ENCODE measurements around the gene PRL. TPM values are rescaled to one million over a fixed set of nuclear protein-coding genes. Genes with fewer than 3 reads are reported as not detected.

Gene PRL
- total RNA-seq, 1 donor from 2014 or later: not detected

- H3K4me3 ChIP-seq: no peak overlapping the region
- TF ChIP-seq, protein P1, sequence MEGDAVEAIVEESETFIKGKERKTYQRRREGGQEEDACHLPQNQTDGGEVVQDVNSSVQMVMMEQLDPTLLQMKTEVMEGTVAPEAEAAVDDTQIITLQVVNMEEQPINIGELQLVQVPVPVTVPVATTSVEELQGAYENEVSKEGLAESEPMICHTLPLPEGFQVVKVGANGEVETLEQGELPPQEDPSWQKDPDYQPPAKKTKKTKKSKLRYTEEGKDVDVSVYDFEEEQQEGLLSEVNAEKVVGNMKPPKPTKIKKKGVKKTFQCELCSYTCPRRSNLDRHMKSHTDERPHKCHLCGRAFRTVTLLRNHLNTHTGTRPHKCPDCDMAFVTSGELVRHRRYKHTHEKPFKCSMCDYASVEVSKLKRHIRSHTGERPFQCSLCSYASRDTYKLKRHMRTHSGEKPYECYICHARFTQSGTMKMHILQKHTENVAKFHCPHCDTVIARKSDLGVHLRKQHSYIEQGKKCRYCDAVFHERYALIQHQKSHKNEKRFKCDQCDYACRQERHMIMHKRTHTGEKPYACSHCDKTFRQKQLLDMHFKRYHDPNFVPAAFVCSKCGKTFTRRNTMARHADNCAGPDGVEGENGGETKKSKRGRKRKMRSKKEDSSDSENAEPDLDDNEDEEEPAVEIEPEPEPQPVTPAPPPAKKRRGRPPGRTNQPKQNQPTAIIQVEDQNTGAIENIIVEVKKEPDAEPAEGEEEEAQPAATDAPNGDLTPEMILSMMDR (IDR thresholded peaks at IDR 0.05): no peak
- intact Hi-C loops (cut with DNase I): no loop called here
These were observed 48.8 kb downstream of the PRL start for GRCh38 chr6:22247916-22248482.

DNA sequence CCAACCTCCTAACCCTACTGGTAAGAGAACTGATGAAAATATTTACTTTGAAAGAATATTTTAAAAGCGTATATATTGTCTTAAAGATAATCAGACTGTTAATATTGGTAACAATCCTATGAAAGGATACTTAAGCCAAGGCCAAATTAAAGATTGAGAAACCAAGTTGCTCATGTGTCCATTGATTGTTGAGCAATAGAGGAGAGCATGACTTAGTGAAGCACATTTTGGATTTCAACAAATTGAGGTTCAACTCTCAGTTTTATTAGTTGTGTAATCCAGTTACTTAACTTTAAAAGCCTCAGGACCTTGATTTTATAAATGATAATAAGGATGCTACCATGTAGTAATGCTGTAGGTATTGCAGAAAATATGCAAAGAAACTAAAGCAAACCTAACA, 56.8 kb downstream of the PRL start:
- H3K4me3 ChIP-seq: no peak overlapping the region
- no peak for DNase-seq (ENCODE audit: low spot score in 2 of 2)
- no peak overlapping the region for H3K27ac ChIP-seq
- intact Hi-C loops (cut with DNase I): no loop called here
- TF ChIP-seq, protein P1 (IDR thresholded peaks at IDR 0.05): no peak
- H3K4me1 ChIP-seq: peaks cover 0 to 5% of the 10 kb centered on the region in 2 donors
- H3K36me3 ChIP-seq: no peaks in the 10 kb centered on the region
- H3K27me3 ChIP-seq: no peaks in the 10 kb centered on the region
- H3K9me3 ChIP-seq: no peaks in the 10 kb centered on the region

More at GRCh38 chr6:22247916-22248482, 48.8 kb downstream of the PRL start:
- no peak for DNase-seq (ENCODE audit: low spot score in 2 of 2)
- Histone ChIP-seq H3K36me3 (no peaks in the 10 kb centered on the region), H3K27me3 (no peaks in the 10 kb centered on the region), H3K9me3 (no peaks in the 10 kb centered on the region), H3K27ac (no peak overlapping the region), H3K4me1 (peaks cover 0 to 7% of the 10 kb centered on the region in 2 donors)

- intact Hi-C loops (cut with DNase I): no loop called here
- Histone ChIP-seq H3K9me3 (no peaks in the 10 kb centered on the region), H3K27ac (no peak overlapping the region), H3K36me3 (no peaks in the 10 kb centered on the region), H3K4me1 (peaks cover 0 to 5% of the 10 kb centered on the region in 2 donors), H3K27me3 (no peaks in the 10 kb centered on the region), H3K4me3 (no peak overlapping the region)
- TF ChIP-seq, protein P1 (IDR thresholded peaks at IDR 0.05): no peak
- DNase-seq (ENCODE audit: low spot score in 2 of 2): no peak
These were observed 57.4 kb downstream of the PRL start for GRCh38 chr6:22239261-22239921.

- DNase-seq (ENCODE audit: low spot score in 2 of 2): no peak
- Histone ChIP-seq H3K27me3 (no peaks in the 10 kb centered on the region), H3K4me1 (peaks cover 0 to 5% of the 10 kb centered on the region in 2 donors), H3K9me3 (no peaks in the 10 kb centered on the region), H3K36me3 (no peaks in the 10 kb centered on the region), H3K4me3 (no peak overlapping the region), H3K27ac (no peak overlapping the region)
- intact Hi-C loops (cut with DNase I): no loop called here
- TF ChIP-seq, protein P1 (IDR thresholded peaks at IDR 0.05): no peak
These were observed 58.0 kb downstream of the PRL start for GRCh38 chr6:22238861-22239260.

DNA sequence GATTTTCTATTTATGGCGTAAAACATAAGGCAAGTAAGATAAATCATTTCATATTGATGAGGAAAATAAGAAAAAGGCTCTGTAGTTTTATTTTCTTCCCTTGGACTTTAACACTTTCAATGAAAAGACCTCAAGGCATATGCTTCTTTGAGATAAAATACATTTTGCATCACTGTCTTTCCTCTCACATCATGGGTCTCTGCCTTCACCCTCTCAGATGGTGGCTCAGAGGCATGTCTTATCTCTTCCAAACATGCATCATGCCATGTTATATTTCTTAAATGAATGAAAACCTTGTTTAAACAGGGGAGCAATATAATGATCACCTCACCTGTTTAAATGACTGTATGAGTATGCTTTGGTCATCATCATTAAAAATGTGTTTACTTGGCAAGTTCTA, 59.3 kb downstream of the PRL start:
- no peak overlapping the region for H3K27ac ChIP-seq
- H3K36me3 ChIP-seq: no peaks in the 10 kb centered on the region
- no peaks in the 10 kb centered on the region for H3K27me3 ChIP-seq
- no peak for DNase-seq (ENCODE audit: low spot score in 2 of 2)
- no peaks in the 10 kb centered on the region for H3K9me3 ChIP-seq
- H3K4me1 ChIP-seq: peaks cover 0 to 5% of the 10 kb centered on the region in 2 donors
- no peak overlapping the region for H3K4me3 ChIP-seq
- intact Hi-C loops (cut with DNase I): no loop called here
- TF ChIP-seq, protein P1 (IDR thresholded peaks at IDR 0.05): no peak
